ENCODE measurements around the gene PALS2.

The PALS2 gene

DNA sequence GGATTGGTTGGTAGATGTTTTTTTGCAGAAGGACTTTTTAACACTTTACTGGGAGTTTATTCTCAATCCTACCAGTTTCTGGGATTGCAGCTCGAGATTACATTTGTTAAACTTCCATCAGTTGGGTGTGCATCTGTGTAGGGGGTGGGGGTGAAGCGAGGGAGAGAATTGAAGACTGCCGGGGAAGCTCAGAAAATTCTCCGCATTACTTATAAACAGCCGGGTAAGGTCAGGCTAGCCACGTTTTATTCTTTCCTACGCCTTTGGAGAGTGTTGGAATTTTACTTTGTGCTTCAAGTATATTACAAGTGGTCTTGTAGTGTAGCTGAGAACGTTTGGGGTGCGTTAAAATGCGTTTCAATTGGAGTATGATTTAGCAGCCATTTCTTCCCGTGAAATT lies 1.1 kb downstream of the PALS2 start:
- no peak for TF ChIP-seq GATA3 (IDR thresholded peaks at IDR 0.05; ENCODE audit: low read depth, low read length)
- TF ChIP-seq GATA2 (IDR thresholded peaks at IDR 0.05; ENCODE audit: low read depth, low read length): no peak

DNA sequence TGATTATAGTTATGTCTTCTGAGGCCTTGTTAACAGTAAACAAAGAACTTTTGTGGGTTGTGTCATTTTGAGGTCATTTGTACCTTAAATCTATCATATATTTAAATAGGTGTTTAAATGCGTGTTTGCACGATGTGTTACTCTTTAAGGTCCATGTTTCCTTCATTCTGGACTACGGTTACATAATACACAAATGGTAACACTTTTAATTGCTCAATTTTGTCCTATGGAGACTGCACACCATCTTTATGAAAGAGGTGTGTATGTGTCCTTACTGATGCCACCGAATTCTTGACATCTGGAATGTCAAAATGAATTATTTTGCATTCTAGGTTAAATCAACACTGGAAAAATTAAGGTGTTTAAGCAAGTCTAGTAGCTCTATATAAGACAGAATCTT lies 1.7 kb downstream of the PALS2 start:
- TF ChIP-seq GATA3 (IDR thresholded peaks at IDR 0.05; ENCODE audit: low read depth, low read length): no peak
- TF ChIP-seq GATA2 (IDR thresholded peaks at IDR 0.05; ENCODE audit: low read depth, low read length): no peak

DNA sequence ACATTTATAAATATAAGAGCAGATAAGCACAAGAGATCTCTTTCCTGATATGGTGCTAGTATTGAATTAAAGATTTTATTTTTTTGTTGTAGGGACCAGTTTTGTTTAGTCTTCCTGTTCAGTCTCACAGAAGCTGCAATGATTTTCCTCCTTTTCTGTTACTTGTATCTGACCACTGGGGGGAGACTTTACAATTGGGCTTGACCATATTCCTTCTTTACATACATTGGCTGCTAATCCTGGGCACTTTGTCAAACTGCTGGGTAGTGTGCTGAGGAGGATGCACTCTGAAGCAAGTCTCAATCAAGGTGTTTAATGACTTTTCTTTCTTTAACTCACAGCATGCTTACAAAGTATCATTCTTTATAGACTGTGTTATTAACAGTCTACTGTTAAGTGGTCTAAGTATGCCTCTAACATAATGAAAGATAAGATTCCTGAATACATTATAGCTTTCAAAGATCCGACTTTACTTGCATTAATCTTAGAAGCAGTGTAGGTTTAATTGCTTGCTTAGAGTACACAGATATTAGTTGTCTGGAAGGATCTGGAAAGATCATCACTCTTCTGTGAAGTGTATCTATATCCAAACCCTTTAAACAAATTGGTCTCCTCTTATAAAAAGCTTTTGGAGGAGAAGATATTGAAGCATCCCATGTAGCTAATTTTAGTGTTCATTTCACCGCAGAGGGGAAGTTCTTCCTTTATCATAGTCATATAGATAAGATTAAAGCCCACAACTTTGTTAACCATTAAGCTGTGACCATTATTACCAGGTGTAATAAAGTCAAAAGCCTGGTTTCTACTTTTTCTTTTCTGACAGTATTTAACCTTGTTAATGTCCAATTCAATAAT lies 3.1 kb downstream of the PALS2 start:
- TF ChIP-seq GATA2 (IDR thresholded peaks at IDR 0.05; ENCODE audit: low read depth, low read length) (no peak), GATA3 (IDR thresholded peaks at IDR 0.05; ENCODE audit: low read depth, low read length) (no peak)

- no peak for TF ChIP-seq GATA3 (IDR thresholded peaks at IDR 0.05; ENCODE audit: low read depth, low read length)
- no peak for TF ChIP-seq GATA2 (IDR thresholded peaks at IDR 0.05; ENCODE audit: low read depth, low read length)
Observed at GRCh38 chr7:24578052-24578451, 4.8 kb downstream of the PALS2 start.

DNA sequence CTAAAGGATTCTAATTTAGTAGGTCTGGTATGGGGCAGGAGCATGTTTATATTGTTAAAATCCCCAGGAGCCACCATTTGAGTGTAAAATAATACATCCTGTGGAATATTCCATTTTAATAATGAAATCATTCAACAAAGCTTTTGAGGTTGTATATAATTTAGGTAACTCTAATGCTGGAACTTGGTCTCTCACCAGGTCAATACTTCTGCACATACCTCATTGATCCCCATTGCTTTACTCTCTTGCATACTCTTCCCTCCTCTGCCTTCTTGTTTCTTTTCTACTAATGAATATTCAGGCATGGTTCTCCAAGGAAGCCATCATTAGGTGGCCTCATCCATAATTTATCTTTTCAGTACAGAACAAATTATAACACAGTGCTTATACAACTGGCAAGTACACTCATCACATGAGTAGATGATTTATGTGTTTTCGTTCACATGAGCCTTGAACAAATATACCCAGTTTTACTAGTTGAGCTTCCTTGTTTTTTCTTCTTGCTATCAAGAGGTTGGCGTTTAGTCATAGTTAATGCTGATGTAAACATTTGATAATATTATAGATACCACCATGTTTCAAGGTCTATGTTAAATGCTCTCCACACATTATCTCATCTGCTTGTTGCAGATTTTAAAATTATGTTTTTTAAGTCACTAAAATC lies 7.2 kb downstream of the PALS2 start:
- no peak for TF ChIP-seq GATA3 (IDR thresholded peaks at IDR 0.05; ENCODE audit: low read depth, low read length)
- TF ChIP-seq GATA2 (IDR thresholded peaks at IDR 0.05; ENCODE audit: low read depth, low read length): no peak

DNA sequence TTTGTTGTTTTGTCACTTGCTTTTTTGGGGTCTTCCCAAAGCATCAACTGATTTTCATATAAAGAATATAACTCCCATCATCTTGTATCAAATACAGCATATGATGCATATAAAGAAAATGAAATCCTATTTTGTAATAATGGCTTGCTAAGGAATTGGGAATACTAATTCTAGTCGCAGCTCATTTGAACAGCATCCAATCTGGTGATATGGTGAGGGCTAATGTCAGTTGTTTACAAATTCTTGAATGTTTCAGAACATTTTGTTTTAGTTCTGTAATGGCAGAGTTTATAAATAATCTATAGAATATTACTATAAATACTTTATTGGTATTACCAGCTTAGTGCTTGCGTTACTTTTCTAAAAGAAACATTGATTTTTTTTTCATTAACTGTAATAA lies 8.9 kb downstream of the PALS2 start:
- TF ChIP-seq GATA2 (IDR thresholded peaks at IDR 0.05; ENCODE audit: low read depth, low read length) (no peak), GATA3 (IDR thresholded peaks at IDR 0.05; ENCODE audit: low read depth, low read length) (no peak)

GRCh38 chr7:24587853-24588252 lies 14.6 kb downstream of the PALS2 start:
- TF ChIP-seq GATA3 (IDR thresholded peaks at IDR 0.05; ENCODE audit: low read depth, low read length): no peak
- no peak for TF ChIP-seq GATA2 (IDR thresholded peaks at IDR 0.05; ENCODE audit: low read depth, low read length)

- TF ChIP-seq GATA2 (IDR thresholded peaks at IDR 0.05; ENCODE audit: low read depth, low read length): no peak
Observed at GRCh38 chr7:24591152-24591551, 17.9 kb downstream of the PALS2 start.

GRCh38 chr7:24595671-24596418 lies 22.6 kb downstream of the PALS2 start:
- TF ChIP-seq GATA3 (IDR thresholded peaks at IDR 0.05; ENCODE audit: low read depth, low read length): no peak
- no peak for TF ChIP-seq GATA2 (IDR thresholded peaks at IDR 0.05; ENCODE audit: low read depth, low read length)

DNA sequence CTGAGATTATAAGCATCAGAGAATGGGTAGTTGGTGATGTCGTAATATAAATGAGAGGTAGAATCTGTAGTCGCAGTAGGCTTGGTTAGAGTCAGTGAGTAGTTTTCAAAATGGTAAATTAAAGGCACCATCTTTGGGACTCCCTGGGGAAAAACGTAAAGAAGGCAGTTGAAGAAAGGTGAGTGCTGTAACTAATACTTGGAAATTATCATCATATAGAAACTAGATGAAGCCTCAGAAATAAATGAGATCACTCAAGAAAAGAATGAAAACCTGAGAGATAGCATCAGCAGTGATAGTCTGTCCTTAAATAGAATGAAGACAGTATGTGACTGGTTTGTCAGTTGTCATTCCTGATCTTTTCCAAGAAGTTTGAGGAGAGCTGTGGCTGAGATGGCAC lies 23.8 kb downstream of the PALS2 start:
- no peak for TF ChIP-seq GATA3 (IDR thresholded peaks at IDR 0.05; ENCODE audit: low read depth, low read length)
- TF ChIP-seq GATA2 (IDR thresholded peaks at IDR 0.05; ENCODE audit: low read depth, low read length): no peak

GRCh38 chr7:24601600-24601999 lies 28.3 kb downstream of the PALS2 start:
- no peak for TF ChIP-seq GATA3 (IDR thresholded peaks at IDR 0.05; ENCODE audit: low read depth, low read length)
- TF ChIP-seq GATA2 (IDR thresholded peaks at IDR 0.05; ENCODE audit: low read depth, low read length): no peak

GRCh38 chr7:24602860-24603456 lies 29.7 kb downstream of the PALS2 start:
- TF ChIP-seq GATA3 (IDR thresholded peaks at IDR 0.05; ENCODE audit: low read depth, low read length) (no peak), GATA2 (IDR thresholded peaks at IDR 0.05; ENCODE audit: low read depth, low read length) (no peak)

DNA sequence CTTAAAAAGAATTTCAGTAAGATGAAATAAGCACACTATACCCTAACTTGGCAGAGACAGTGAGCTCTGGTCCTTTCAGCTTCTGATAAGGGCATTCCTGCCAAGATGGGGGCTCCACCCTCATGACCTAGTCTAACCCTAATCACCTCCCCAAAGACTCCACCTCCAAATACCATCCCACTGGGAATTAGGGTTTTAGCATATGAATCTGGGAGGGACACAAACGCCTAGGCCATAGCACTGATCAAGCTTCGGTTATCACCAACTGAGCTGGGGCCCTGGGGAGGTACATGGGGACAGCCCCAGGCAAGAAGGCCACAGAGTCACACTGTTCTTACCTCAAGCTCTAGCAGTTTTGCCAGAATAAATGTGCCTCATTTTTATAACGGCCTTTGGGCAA lies 31.4 kb downstream of the PALS2 start:
- TF ChIP-seq GATA3 (IDR thresholded peaks at IDR 0.05; ENCODE audit: low read depth, low read length): no peak

DNA sequence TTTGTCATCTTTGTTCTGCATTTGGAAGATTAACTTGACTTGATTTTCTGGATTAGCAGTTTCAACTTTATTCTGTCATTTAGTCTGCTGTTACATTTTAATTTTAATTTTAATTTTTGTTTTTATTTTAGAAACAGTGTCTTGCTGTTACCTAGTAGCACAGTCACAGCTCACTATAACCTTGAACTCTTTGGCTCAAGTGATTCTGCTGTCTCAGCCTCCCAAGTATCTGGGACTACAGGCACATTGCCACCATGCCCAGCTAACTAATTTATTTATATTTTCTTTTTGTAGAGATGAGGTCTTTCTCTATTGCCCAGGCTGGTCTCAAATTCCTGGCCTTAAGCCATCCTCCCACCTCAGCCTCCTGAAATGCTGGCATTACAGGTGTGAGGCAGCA lies 35.3 kb downstream of the PALS2 start:
- TF ChIP-seq GATA2 (IDR thresholded peaks at IDR 0.05; ENCODE audit: low read depth, low read length) (no peak), GATA3 (IDR thresholded peaks at IDR 0.05; ENCODE audit: low read depth, low read length) (no peak)

All from SH-SY5Y (cell line).